Fibroblast of lung (primary cell): Measurements from ENCODE around the gene GGACT. TPM values are rescaled to one million over a fixed set of nuclear protein-coding genes. Genes with fewer than 3 reads are reported as not detected.

Experiments
- DNase-seq, 2 donors: peaks; one replicate each; pipeline versions ENCODE4 v3.0.0 to v3.0.0-alpha.2; 2010; ENCODE audit warnings: low read depth in 2 of 2
- H2AFZ ChIP-seq: 2 replicates; pipeline ENCODE4 v1.5.1; 2012; ENCODE audit warnings: low read length, control low read depth, inconsistent platforms
- H3K27ac ChIP-seq: 2 replicates; pipeline ENCODE4 v1.5.1; 2011; ENCODE audit warnings: low read length, control low read depth; ENCODE audit not compliant: insufficient read depth
- H3K27me3 ChIP-seq: 2 replicates; pipeline ENCODE4 v1.5.1; 2011; ENCODE audit warnings: mild to moderate bottlenecking, low read length; ENCODE audit not compliant: control insufficient read depth, insufficient read depth
- H3K36me3 ChIP-seq: 2 replicates; pipeline ENCODE4 v1.5.1; 2011; ENCODE audit warnings: low read length; ENCODE audit not compliant: control insufficient read depth, insufficient read depth
- H3K4me1 ChIP-seq: 2 replicates; pipeline ENCODE4 v1.5.1; 2011; ENCODE audit warnings: low read length; ENCODE audit not compliant: control insufficient read depth, insufficient read depth; ENCODE audit errors: extremely low read depth
- H3K4me2 ChIP-seq: 2 replicates; pipeline ENCODE4 v1.5.1; 2011; ENCODE audit warnings: low read length, control low read depth; ENCODE audit not compliant: insufficient read depth; ENCODE audit errors: extremely low read depth
- H3K4me3 ChIP-seq, 4 experiments: fragments of 200-600 bp in 1 of 4; sonication (generic) in 1 of 4; replicated peaks in 1 of 4; 2 replicates each; pipeline ENCODE4 v1.5.1; 2011 to 2016; ENCODE audit warnings: low read length in 4 of 4, low read depth in 3 of 4, mild to moderate bottlenecking in 3 of 4, control low read depth in 2 of 4, inconsistent platforms in 1 of 4, mixed read lengths in 1 of 4; ENCODE audit not compliant: insufficient read depth in 1 of 4; ENCODE audit errors: control extremely low read depth in 1 of 4
- H3K79me2 ChIP-seq: 2 replicates; pipeline ENCODE4 v1.5.1; 2012; ENCODE audit warnings: mild to moderate bottlenecking, low read length, inconsistent platforms; ENCODE audit not compliant: control insufficient read depth, insufficient read depth
- H3K9ac ChIP-seq: 2 replicates; pipeline ENCODE4 v1.5.1; 2011; ENCODE audit warnings: mild to moderate bottlenecking, low read length, control low read depth; ENCODE audit not compliant: insufficient read depth
- H3K9me3 ChIP-seq: 2 replicates; pipeline ENCODE4 v1.5.1; 2012; ENCODE audit warnings: low read depth, low read length; ENCODE audit not compliant: control insufficient read depth, insufficient read depth
- H4K20me1 ChIP-seq: 2 replicates; pipeline ENCODE4 v1.5.1; 2011; ENCODE audit warnings: low read length; ENCODE audit not compliant: control insufficient read depth, insufficient read depth; ENCODE audit errors: extremely low read depth
- CTCF ChIP-seq, 2 donors: IDR thresholded peaks in 1 of 2; conservative IDR thresholded peaks in 1 of 2; 1 replicate in 1 of 2; 2 replicates in 1 of 2; pipeline ENCODE4 v1.5.1; 2011 to 2012; ENCODE audit warnings: low read length in 2 of 2, control low read depth in 1 of 2, inconsistent platforms in 1 of 2, low read depth in 1 of 2, mild to moderate bottlenecking in 1 of 2
- EZH2 ChIP-seq: IDR thresholded peaks from 2 replicates; pipeline ENCODE4 v1.5.1; 2012; ENCODE audit warnings: low read length, control low read depth, mild to moderate bottlenecking; ENCODE audit errors: missing control alignments
- polyA plus RNA-seq, 2 donors: library from polyadenylated mRNA; depleted of rRNA in 1 of 2; stranded (reverse) in 1 of 2; unstranded in 1 of 2; fragments of >200 nt; gene quantifications; 2 replicates each; pipeline ENCODE4 v1.2.1, GENCODE V29; 2011 to 2012; ENCODE audit warnings: missing spikeins in 1 of 2
- total RNA-seq: library from RNA; depleted of rRNA; stranded (reverse); fragments of >200 nt; gene quantifications from 2 replicates; pipeline ENCODE4 v1.2.1, GENCODE V29; 2014

GGACT gene
- total and polyA plus RNA-seq, 2 donors (not counting 1 experiment from before 2014, with no cell fraction given): 2.6 to 6.6 TPM

GRCh38 chr13:100584896-100585295 lies 3.7 kb downstream of the GGACT start:
- no peaks in the 10 kb centered on the region for H3K79me2 ChIP-seq
- H3K27ac ChIP-seq: no peak overlapping the region
- no peak overlapping the region for H3K4me2 ChIP-seq
- no peak overlapping the region for H3K4me3 ChIP-seq
- H3K4me1 ChIP-seq: peaks cover 3% of the 10 kb centered on the region
- H3K9ac ChIP-seq: no peak overlapping the region
- TF ChIP-seq CTCF (conservative IDR thresholded peaks at IDR 0.05 in 1 of 2, IDR thresholded peaks at IDR 0.05 in 1 of 2; ENCODE audit: low read depth in 1 of 2, low read length in 2 of 2) (no peak), EZH2 (no peak)
- no peaks in the 10 kb centered on the region for H3K9me3 ChIP-seq
- no peaks in the 10 kb centered on the region for H3K36me3 ChIP-seq
- H4K20me1 ChIP-seq: no peaks in the 10 kb centered on the region
- no peaks in the 10 kb centered on the region for H3K27me3 ChIP-seq
- peak in 1 of 2 donors; percentile 85 for DNase-seq
- no peak overlapping the region for H2AFZ ChIP-seq

GRCh38 chr13:100581504-100581903 lies 7.1 kb downstream of the GGACT start:
- Histone ChIP-seq H3K4me2 (no peak overlapping the region), H3K9me3 (no peaks in the 10 kb centered on the region), H3K79me2 (no peaks in the 10 kb centered on the region), H3K27me3 (no peaks in the 10 kb centered on the region), H2AFZ (no peak overlapping the region), H3K36me3 (no peaks in the 10 kb centered on the region), H3K27ac (no peak overlapping the region), H4K20me1 (no peaks in the 10 kb centered on the region), H3K4me1 (no peaks in the 10 kb centered on the region), H3K4me3 (no peak overlapping the region), H3K9ac (no peak overlapping the region)
- TF ChIP-seq CTCF (conservative IDR thresholded peaks at IDR 0.05 in 1 of 2, IDR thresholded peaks at IDR 0.05 in 1 of 2; ENCODE audit: low read depth in 1 of 2, low read length in 2 of 2): no peak
- TF ChIP-seq EZH2: no peak
- no peak for DNase-seq

DNA sequence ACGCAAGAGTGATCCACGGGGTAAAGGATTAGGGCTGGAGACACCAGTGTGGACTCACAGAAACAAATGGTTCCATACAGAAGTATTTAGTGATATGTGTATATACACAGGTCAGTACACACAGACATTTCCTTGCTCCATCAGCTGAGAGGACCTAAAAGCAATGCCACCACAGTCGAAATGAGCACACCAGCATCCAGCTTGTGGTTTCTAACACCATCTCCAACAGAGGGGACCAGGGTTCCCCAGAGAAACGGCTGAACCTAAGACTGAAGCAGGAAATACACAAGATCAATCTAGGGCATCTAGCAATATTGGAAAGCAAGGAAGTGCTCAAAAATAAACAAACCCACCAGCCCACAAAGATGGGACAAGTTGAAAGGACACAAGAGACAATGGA lies 7.6 kb downstream of the GGACT start:
- DNase-seq: no peak

More for the DNA sequence above, 7.6 kb downstream of the GGACT start:
- Histone ChIP-seq H3K9me3 (no peaks in the 10 kb centered on the region), H3K4me1 (no peaks in the 10 kb centered on the region), H3K27ac (no peak overlapping the region), H3K36me3 (no peaks in the 10 kb centered on the region), H3K9ac (no peak overlapping the region), H3K27me3 (no peaks in the 10 kb centered on the region), H3K4me2 (no peak overlapping the region), H2AFZ (no peak overlapping the region), H3K79me2 (no peaks in the 10 kb centered on the region), H4K20me1 (no peaks in the 10 kb centered on the region), H3K4me3 (no peak overlapping the region)
- TF ChIP-seq EZH2: no peak
- no peak for TF ChIP-seq CTCF (conservative IDR thresholded peaks at IDR 0.05 in 1 of 2, IDR thresholded peaks at IDR 0.05 in 1 of 2; ENCODE audit: low read depth in 1 of 2, low read length in 2 of 2)
